Measurements from ENCODE around the gene DUSP28. TPM values are rescaled to one million over a fixed set of nuclear protein-coding genes. Genes with fewer than 3 reads are reported as not detected.

DUSP28 gene
- total and polyA plus RNA-seq, 10 of the 15 experiments (the other 5 are each of a cell fraction or from before 2014, with no cell fraction given): 2.5 to 12.5 (median 6.4) TPM

GRCh38 chr2:240565333-240566202, 5.4 kb downstream of the DUSP28 start (continued):
- TF ChIP-seq ZNF687 (IDR thresholded peaks at IDR 0.05) (peak; percentile 68), SMARCA5 (IDR thresholded peaks at IDR 0.05) (peak; percentile 75; the same call in 1 of the 2 replicates), EED (IDR thresholded peaks at IDR 0.05; ENCODE audit: low read depth) (peak; percentile 77; the same call in 1 of the 2 replicates), SIN3A (IDR thresholded peaks at IDR 0.05; ENCODE audit: low read depth, low read length) (0 out of 2 replicates have a peak, but pooled peaks have one; percentile 5), SREBF2 (IDR thresholded peaks at IDR 0.05; ENCODE audit: low read length) (no peak), NR2C2 (IDR thresholded peaks at IDR 0.05; ENCODE audit: borderline replicate concordance, control insufficient read depth, insufficient read length, low read depth) (no peak), BACH1 (IDR thresholded peaks at IDR 0.05; ENCODE audit: borderline replicate concordance) (peak; percentile 38; the same call in 1 of the 2 replicates), CBFB (IDR thresholded peaks at IDR 0.05; ENCODE audit: low read depth) (peak; percentile 86), ZNF274 (IDR thresholded peaks at IDR 0.05; ENCODE audit: insufficient read depth, insufficient read length) (no peak), BCL3 (IDR thresholded peaks at IDR 0.05; ENCODE audit: borderline replicate concordance, insufficient read depth, low read depth, low read length, poor library complexity, severe bottlenecking) (peak; percentile 57), CHD2 (IDR thresholded peaks at IDR 0.05; ENCODE audit: borderline replicate concordance, low read depth, low read length) (peak; percentile 47; the same call in 1 of the 2 replicates), TCF12 (IDR thresholded peaks at IDR 0.05; ENCODE audit: low read depth, low read length) (0 out of 2 replicates have a peak, but pooled peaks have one; percentile 3), MEF2A (IDR thresholded peaks at IDR 0.05; ENCODE audit: insufficient read depth, low read depth, low read length) (0 out of 2 replicates have a peak, but pooled peaks have one; percentile 26), SUZ12 (IDR thresholded peaks at IDR 0.05; ENCODE audit: unreplicated experiment) (no peak)
